Measurements from ENCODE around the gene PLN. TPM values are rescaled to one million over a fixed set of nuclear protein-coding genes. Genes with fewer than 3 reads are reported as not detected.

Gene PLN
- total and polyA plus RNA-seq, 9 of the 15 experiments (the other 6 are each of a cell fraction or from before 2014, with no cell fraction given) = 0.03 to 0.30 (median 0.03) TPM; not detected in 6

- Histone ChIP-seq H3K4me1 (replicated peaks in 1 of 2; ENCODE audit: control insufficient read depth in 2 of 2, insufficient read depth in 2 of 2, low read length in 2 of 2) (no peaks in the 10 kb centered on the region), H2AFZ (ENCODE audit: low read depth, low read length) (no peak overlapping the region), H3K36me3 (ENCODE audit: control insufficient read depth, insufficient read depth, low read length) (no peaks in the 10 kb centered on the region), H3K9me1 (ENCODE audit: control insufficient read depth, insufficient read depth, low read length) (no peaks in the 10 kb centered on the region), H3K27ac (ENCODE audit: extremely low read depth, low read depth, low read length) (no peak overlapping the region), H4K20me1 (replicated peaks; ENCODE audit: control insufficient read depth, insufficient read depth, low read length) (no peaks in the 10 kb centered on the region), H3K79me2 (ENCODE audit: control insufficient read depth, insufficient read depth, low read length) (peaks cover 12% of the 10 kb centered on the region; the same call in 2 of the 3 replicates), H3K27me3 (ENCODE audit: control insufficient read depth in 2 of 2, insufficient read depth in 2 of 2, low read length in 2 of 2) (no peaks in the 10 kb centered on the region), H3K4me2 (ENCODE audit: insufficient read depth, low read length) (no peak overlapping the region), H3K9me3 (replicated peaks; ENCODE audit: control insufficient read depth, insufficient read depth, low read depth, low read length) (no peaks in the 10 kb centered on the region; the same call in 1 of the 2 replicates), H3K9ac (ENCODE audit: insufficient read depth in 1 of 2, low read depth in 2 of 2, low read length in 2 of 2) (no peak overlapping the region), H3K4me3 (no peak overlapping the region)
- BruUV-seq (replicated peaks) = no TSS peak
- FAIRE-seq (no peak), ATAC-seq (no peak), DNase-seq (ENCODE audit: extremely low read depth in 1 of 4, low spot score in 3 of 4) (no peak)
- 63% methylated on average over 3 of the region's 3 CpGs for WGBS (ENCODE audit: insufficient coverage, low coverage, missing lambda C conversion rate)
- TF ChIP-seq KLF6 (CRISPR knock-in tag; IDR thresholded peaks at IDR 0.05; ENCODE audit: borderline replicate concordance) (no peak), MTA3 (IDR thresholded peaks at IDR 0.05; ENCODE audit: borderline replicate concordance) (no peak), CBX5 (IDR thresholded peaks at IDR 0.05; ENCODE audit: borderline replicate concordance, low read depth) (no peak)
- CTCF ChIA-PET (ENCODE audit: low intra/inter-chr PET ratio) = no interaction called here
- in situ Hi-C loops (cut with MboI) (no loop called here), intact Hi-C loops (cut with micrococcal nuclease) (no loop called here)
- POLR2A ChIA-PET = no interaction called here
Measured at GRCh38 chr6:118597636-118598035, 49.5 kb downstream of the PLN start.

GRCh38 chr6:118598324-118598723 is 50.2 kb downstream of the PLN start:
- in situ Hi-C loops (cut with MboI) = no loop called here
- no peaks in the 10 kb centered on the region for H3K9me1 ChIP-seq (ENCODE audit: control insufficient read depth, insufficient read depth, low read length)
- no peak overlapping the region for H3K4me3 ChIP-seq
- intact Hi-C loops (cut with micrococcal nuclease) = no loop called here
- no peak overlapping the region for H3K27ac ChIP-seq (ENCODE audit: extremely low read depth, low read depth, low read length)
- peaks cover 12% of the 10 kb centered on the region; the same call in 2 of the 3 replicates for H3K79me2 ChIP-seq (ENCODE audit: control insufficient read depth, insufficient read depth, low read length)
- no peak overlapping the region for H2AFZ ChIP-seq (ENCODE audit: low read depth, low read length)
- no peaks in the 10 kb centered on the region for H4K20me1 ChIP-seq (replicated peaks; ENCODE audit: control insufficient read depth, insufficient read depth, low read length)
- CTCF ChIA-PET (ENCODE audit: low intra/inter-chr PET ratio) = no interaction called here
- FAIRE-seq = no peak
- H3K9me3 ChIP-seq (replicated peaks; ENCODE audit: control insufficient read depth, insufficient read depth, low read depth, low read length) = no peaks in the 10 kb centered on the region; the same call in 1 of the 2 replicates
- no peak overlapping the region for H3K9ac ChIP-seq (ENCODE audit: insufficient read depth in 1 of 2, low read depth in 2 of 2, low read length in 2 of 2)
- no peaks in the 10 kb centered on the region for H3K36me3 ChIP-seq (ENCODE audit: control insufficient read depth, insufficient read depth, low read length)
- BruUV-seq (replicated peaks) = no TSS peak
- POLR2A ChIA-PET = no interaction called here
- no peak overlapping the region for H3K4me2 ChIP-seq (ENCODE audit: insufficient read depth, low read length)
- 64% methylated on average over 2 of the region's 2 CpGs for WGBS (ENCODE audit: insufficient coverage, low coverage, missing lambda C conversion rate)
- H3K27me3 ChIP-seq (ENCODE audit: control insufficient read depth in 2 of 2, insufficient read depth in 2 of 2, low read length in 2 of 2) = no peaks in the 10 kb centered on the region
- H3K4me1 ChIP-seq (replicated peaks in 1 of 2; ENCODE audit: control insufficient read depth in 2 of 2, insufficient read depth in 2 of 2, low read length in 2 of 2) = no peaks in the 10 kb centered on the region
- no peak for ATAC-seq
- DNase-seq (ENCODE audit: extremely low read depth in 1 of 4, low spot score in 3 of 4) = no peak
- no peak for TF ChIP-seq NFATC3 (IDR thresholded peaks at IDR 0.05)
- TF ChIP-seq, protein P1, sequence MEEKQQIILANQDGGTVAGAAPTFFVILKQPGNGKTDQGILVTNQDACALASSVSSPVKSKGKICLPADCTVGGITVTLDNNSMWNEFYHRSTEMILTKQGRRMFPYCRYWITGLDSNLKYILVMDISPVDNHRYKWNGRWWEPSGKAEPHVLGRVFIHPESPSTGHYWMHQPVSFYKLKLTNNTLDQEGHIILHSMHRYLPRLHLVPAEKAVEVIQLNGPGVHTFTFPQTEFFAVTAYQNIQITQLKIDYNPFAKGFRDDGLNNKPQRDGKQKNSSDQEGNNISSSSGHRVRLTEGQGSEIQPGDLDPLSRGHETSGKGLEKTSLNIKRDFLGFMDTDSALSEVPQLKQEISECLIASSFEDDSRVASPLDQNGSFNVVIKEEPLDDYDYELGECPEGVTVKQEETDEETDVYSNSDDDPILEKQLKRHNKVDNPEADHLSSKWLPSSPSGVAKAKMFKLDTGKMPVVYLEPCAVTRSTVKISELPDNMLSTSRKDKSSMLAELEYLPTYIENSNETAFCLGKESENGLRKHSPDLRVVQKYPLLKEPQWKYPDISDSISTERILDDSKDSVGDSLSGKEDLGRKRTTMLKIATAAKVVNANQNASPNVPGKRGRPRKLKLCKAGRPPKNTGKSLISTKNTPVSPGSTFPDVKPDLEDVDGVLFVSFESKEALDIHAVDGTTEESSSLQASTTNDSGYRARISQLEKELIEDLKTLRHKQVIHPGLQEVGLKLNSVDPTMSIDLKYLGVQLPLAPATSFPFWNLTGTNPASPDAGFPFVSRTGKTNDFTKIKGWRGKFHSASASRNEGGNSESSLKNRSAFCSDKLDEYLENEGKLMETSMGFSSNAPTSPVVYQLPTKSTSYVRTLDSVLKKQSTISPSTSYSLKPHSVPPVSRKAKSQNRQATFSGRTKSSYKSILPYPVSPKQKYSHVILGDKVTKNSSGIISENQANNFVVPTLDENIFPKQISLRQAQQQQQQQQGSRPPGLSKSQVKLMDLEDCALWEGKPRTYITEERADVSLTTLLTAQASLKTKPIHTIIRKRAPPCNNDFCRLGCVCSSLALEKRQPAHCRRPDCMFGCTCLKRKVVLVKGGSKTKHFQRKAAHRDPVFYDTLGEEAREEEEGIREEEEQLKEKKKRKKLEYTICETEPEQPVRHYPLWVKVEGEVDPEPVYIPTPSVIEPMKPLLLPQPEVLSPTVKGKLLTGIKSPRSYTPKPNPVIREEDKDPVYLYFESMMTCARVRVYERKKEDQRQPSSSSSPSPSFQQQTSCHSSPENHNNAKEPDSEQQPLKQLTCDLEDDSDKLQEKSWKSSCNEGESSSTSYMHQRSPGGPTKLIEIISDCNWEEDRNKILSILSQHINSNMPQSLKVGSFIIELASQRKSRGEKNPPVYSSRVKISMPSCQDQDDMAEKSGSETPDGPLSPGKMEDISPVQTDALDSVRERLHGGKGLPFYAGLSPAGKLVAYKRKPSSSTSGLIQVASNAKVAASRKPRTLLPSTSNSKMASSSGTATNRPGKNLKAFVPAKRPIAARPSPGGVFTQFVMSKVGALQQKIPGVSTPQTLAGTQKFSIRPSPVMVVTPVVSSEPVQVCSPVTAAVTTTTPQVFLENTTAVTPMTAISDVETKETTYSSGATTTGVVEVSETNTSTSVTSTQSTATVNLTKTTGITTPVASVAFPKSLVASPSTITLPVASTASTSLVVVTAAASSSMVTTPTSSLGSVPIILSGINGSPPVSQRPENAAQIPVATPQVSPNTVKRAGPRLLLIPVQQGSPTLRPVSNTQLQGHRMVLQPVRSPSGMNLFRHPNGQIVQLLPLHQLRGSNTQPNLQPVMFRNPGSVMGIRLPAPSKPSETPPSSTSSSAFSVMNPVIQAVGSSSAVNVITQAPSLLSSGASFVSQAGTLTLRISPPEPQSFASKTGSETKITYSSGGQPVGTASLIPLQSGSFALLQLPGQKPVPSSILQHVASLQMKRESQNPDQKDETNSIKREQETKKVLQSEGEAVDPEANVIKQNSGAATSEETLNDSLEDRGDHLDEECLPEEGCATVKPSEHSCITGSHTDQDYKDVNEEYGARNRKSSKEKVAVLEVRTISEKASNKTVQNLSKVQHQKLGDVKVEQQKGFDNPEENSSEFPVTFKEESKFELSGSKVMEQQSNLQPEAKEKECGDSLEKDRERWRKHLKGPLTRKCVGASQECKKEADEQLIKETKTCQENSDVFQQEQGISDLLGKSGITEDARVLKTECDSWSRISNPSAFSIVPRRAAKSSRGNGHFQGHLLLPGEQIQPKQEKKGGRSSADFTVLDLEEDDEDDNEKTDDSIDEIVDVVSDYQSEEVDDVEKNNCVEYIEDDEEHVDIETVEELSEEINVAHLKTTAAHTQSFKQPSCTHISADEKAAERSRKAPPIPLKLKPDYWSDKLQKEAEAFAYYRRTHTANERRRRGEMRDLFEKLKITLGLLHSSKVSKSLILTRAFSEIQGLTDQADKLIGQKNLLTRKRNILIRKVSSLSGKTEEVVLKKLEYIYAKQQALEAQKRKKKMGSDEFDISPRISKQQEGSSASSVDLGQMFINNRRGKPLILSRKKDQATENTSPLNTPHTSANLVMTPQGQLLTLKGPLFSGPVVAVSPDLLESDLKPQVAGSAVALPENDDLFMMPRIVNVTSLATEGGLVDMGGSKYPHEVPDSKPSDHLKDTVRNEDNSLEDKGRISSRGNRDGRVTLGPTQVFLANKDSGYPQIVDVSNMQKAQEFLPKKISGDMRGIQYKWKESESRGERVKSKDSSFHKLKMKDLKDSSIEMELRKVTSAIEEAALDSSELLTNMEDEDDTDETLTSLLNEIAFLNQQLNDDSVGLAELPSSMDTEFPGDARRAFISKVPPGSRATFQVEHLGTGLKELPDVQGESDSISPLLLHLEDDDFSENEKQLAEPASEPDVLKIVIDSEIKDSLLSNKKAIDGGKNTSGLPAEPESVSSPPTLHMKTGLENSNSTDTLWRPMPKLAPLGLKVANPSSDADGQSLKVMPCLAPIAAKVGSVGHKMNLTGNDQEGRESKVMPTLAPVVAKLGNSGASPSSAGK (IDR thresholded peaks at IDR 0.05) = no peak
